ENCODE results near the gene LRRC1.

DNA sequence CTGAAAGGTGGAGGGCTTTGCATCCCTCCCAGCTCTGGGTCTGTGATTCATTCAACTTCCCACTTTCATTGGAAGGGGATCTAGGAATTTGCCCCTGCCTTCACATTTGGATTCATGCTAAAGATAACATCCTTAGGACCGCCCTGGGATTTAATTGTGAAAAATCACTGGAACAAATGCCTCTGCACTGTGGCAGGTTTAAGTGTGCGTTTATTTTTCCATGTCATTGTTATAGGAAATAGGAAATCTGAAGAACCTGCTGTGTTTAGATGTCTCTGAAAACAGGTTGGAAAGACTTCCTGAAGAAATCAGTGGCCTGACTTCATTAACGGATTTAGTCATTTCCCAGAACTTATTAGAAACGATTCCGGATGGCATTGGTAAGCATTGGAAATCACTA is 104.7 kb downstream of the LRRC1 start:
- TF ChIP-seq, protein P1, sequence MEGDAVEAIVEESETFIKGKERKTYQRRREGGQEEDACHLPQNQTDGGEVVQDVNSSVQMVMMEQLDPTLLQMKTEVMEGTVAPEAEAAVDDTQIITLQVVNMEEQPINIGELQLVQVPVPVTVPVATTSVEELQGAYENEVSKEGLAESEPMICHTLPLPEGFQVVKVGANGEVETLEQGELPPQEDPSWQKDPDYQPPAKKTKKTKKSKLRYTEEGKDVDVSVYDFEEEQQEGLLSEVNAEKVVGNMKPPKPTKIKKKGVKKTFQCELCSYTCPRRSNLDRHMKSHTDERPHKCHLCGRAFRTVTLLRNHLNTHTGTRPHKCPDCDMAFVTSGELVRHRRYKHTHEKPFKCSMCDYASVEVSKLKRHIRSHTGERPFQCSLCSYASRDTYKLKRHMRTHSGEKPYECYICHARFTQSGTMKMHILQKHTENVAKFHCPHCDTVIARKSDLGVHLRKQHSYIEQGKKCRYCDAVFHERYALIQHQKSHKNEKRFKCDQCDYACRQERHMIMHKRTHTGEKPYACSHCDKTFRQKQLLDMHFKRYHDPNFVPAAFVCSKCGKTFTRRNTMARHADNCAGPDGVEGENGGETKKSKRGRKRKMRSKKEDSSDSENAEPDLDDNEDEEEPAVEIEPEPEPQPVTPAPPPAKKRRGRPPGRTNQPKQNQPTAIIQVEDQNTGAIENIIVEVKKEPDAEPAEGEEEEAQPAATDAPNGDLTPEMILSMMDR (IDR thresholded peaks at IDR 0.05; ENCODE audit: insufficient read depth, low read depth, low read length): no peak
- TF ChIP-seq EZH2 (IDR thresholded peaks at IDR 0.05; ENCODE audit: insufficient read depth, low read length): no peak

All from astrocyte (in vitro differentiated cells and primary cell).